ENCODE measurements around the gene LRGUK. TPM values are rescaled to one million over a fixed set of nuclear protein-coding genes. Genes with fewer than 3 reads are reported as not detected.

Gene LRGUK
- total RNA-seq, 1 experiment from 2014 or later: 0.49 TPM

- Histone ChIP-seq H4K20me1 (ENCODE audit: insufficient read depth) (no peaks in the 10 kb centered on the region), H3K9me3 (ENCODE audit: control insufficient read depth in 1 of 2, insufficient read depth in 1 of 2, low read depth in 1 of 2, low read length in 2 of 2) (no peaks in the 10 kb centered on the region), H3K4me1 (ENCODE audit: control insufficient read depth in 1 of 2, insufficient read depth in 2 of 2, low read length in 2 of 2) (no peaks in the 10 kb centered on the region), H3K4me3 (replicated peaks in 1 of 2; ENCODE audit: low read depth in 1 of 2, low read length in 2 of 2) (no peak overlapping the region), H3K36me3 (ENCODE audit: control insufficient read depth in 1 of 2, insufficient read depth in 2 of 2, low read length in 2 of 2) (no peaks in the 10 kb centered on the region), H2AFZ (ENCODE audit: low read depth, low read length, poor library complexity, severe bottlenecking) (no peak overlapping the region), H3K9ac (ENCODE audit: low read length) (no peak overlapping the region), H3K27ac (ENCODE audit: low read depth, low read length) (no peak overlapping the region), H3K4me2 (ENCODE audit: low read length) (no peak overlapping the region), H3K79me2 (ENCODE audit: insufficient read depth, low read length) (no peaks in the 10 kb centered on the region), H3K27me3 (ENCODE audit: insufficient read depth, low read length) (no peaks in the 10 kb centered on the region), H3K9me2 (ENCODE audit: insufficient read depth) (no peaks in the 10 kb centered on the region)
- no peak for ATAC-seq
- TF ChIP-seq, protein P1, sequence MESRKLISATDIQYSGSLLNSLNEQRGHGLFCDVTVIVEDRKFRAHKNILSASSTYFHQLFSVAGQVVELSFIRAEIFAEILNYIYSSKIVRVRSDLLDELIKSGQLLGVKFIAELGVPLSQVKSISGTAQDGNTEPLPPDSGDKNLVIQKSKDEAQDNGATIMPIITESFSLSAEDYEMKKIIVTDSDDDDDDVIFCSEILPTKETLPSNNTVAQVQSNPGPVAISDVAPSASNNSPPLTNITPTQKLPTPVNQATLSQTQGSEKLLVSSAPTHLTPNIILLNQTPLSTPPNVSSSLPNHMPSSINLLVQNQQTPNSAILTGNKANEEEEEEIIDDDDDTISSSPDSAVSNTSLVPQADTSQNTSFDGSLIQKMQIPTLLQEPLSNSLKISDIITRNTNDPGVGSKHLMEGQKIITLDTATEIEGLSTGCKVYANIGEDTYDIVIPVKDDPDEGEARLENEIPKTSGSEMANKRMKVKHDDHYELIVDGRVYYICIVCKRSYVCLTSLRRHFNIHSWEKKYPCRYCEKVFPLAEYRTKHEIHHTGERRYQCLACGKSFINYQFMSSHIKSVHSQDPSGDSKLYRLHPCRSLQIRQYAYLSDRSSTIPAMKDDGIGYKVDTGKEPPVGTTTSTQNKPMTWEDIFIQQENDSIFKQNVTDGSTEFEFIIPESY (IDR thresholded peaks at IDR 0.05; ENCODE audit: extremely low read depth, insufficient replicate concordance, low read length): no peak
- TF ChIP-seq EGR1 (IDR thresholded peaks at IDR 0.05; ENCODE audit: low read depth) (no peak), POLR2A (IDR thresholded peaks at IDR 0.05; ENCODE audit: borderline replicate concordance, extremely low read depth, insufficient read depth, insufficient read length) (no peak), ZFX (IDR thresholded peaks at IDR 0.05) (no peak), ZNF274 (IDR thresholded peaks at IDR 0.05; ENCODE audit: low read depth, low read length) (no peak), CEBPB (IDR thresholded peaks at IDR 0.05; ENCODE audit: low read depth) (no peak), JUND (IDR thresholded peaks at IDR 0.05) (no peak), EZH2phosphoT487 (IDR thresholded peaks at IDR 0.05; ENCODE audit: borderline replicate concordance) (no peak), RAD21 (IDR thresholded peaks at IDR 0.05; ENCODE audit: low read depth) (no peak)
- ChIA-PET CTCF (no interaction called here), POLR2A (no interaction called here), RAD21 (ENCODE audit: low non-redundant PET in 1 of 2, low total read pairs in 2 of 2, uncharacterized antibody in 2 of 2, unreplicated experiment in 2 of 2) (no interaction called here)
- intact Hi-C loops (cut with micrococcal nuclease): no loop called here
- no peak for DNase-seq (ENCODE audit: low read depth, low spot score)
- BruUV-seq (replicated peaks): no TSS peak
These were observed 12.1 kb upstream of the LRGUK start for GRCh38 chr7:134114992-134115391.

GRCh38 chr7:134120405-134120804, 6.7 kb upstream of the LRGUK start:
- H3K9me2 ChIP-seq (ENCODE audit: insufficient read depth): no peaks in the 10 kb centered on the region
- no peaks in the 10 kb centered on the region for H3K4me1 ChIP-seq (ENCODE audit: control insufficient read depth in 1 of 2, insufficient read depth in 2 of 2, low read length in 2 of 2)
- H4K20me1 ChIP-seq (ENCODE audit: insufficient read depth): no peaks in the 10 kb centered on the region
- no peak overlapping the region for H3K27ac ChIP-seq (ENCODE audit: low read depth, low read length)
- H3K4me3 ChIP-seq (replicated peaks in 1 of 2; ENCODE audit: low read depth in 1 of 2, low read length in 2 of 2): no peak overlapping the region
- no peaks in the 10 kb centered on the region for H3K9me3 ChIP-seq (ENCODE audit: control insufficient read depth in 1 of 2, insufficient read depth in 1 of 2, low read depth in 1 of 2, low read length in 2 of 2)
- CTCF ChIA-PET: no interaction called here
- H3K27me3 ChIP-seq (ENCODE audit: insufficient read depth, low read length): no peaks in the 10 kb centered on the region
- no peak overlapping the region for H3K4me2 ChIP-seq (ENCODE audit: low read length)
- BruUV-seq (replicated peaks): no TSS peak
- RAD21 ChIA-PET (ENCODE audit: low non-redundant PET in 1 of 2, low total read pairs in 2 of 2, uncharacterized antibody in 2 of 2, unreplicated experiment in 2 of 2): no interaction called here
- H3K79me2 ChIP-seq (ENCODE audit: insufficient read depth, low read length): no peaks in the 10 kb centered on the region
- ATAC-seq: no peak
- TF ChIP-seq SRF (IDR thresholded peaks at IDR 0.05; ENCODE audit: low read depth) (no peak), SIN3A (IDR thresholded peaks at IDR 0.05; ENCODE audit: low read depth) (no peak), POLR2AphosphoS5 (IDR thresholded peaks at IDR 0.05; ENCODE audit: low read depth, low read length) (no peak), ZFX (IDR thresholded peaks at IDR 0.05) (no peak)
- TF ChIP-seq, protein P2, sequence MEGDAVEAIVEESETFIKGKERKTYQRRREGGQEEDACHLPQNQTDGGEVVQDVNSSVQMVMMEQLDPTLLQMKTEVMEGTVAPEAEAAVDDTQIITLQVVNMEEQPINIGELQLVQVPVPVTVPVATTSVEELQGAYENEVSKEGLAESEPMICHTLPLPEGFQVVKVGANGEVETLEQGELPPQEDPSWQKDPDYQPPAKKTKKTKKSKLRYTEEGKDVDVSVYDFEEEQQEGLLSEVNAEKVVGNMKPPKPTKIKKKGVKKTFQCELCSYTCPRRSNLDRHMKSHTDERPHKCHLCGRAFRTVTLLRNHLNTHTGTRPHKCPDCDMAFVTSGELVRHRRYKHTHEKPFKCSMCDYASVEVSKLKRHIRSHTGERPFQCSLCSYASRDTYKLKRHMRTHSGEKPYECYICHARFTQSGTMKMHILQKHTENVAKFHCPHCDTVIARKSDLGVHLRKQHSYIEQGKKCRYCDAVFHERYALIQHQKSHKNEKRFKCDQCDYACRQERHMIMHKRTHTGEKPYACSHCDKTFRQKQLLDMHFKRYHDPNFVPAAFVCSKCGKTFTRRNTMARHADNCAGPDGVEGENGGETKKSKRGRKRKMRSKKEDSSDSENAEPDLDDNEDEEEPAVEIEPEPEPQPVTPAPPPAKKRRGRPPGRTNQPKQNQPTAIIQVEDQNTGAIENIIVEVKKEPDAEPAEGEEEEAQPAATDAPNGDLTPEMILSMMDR (IDR thresholded peaks at IDR 0.05 in 2 of 3, conservative IDR thresholded peaks at IDR 0.05 in 1 of 3; ENCODE audit: borderline replicate concordance in 1 of 3, insufficient read depth in 1 of 3, low read depth in 2 of 3, low read length in 2 of 3): no peak
- no peak for DNase-seq (ENCODE audit: low read depth, low spot score)
- POLR2A ChIA-PET: no interaction called here
- intact Hi-C loops (cut with micrococcal nuclease): no loop called here
- no peak overlapping the region for H3K9ac ChIP-seq (ENCODE audit: low read length)
- H3K36me3 ChIP-seq (ENCODE audit: control insufficient read depth in 1 of 2, insufficient read depth in 2 of 2, low read length in 2 of 2): no peaks in the 10 kb centered on the region
- H2AFZ ChIP-seq (ENCODE audit: low read depth, low read length, poor library complexity, severe bottlenecking): no peak overlapping the region

All from HCT116 (cell line).